ENCODE results near the gene AIPL1.

Gene AIPL1

DNA sequence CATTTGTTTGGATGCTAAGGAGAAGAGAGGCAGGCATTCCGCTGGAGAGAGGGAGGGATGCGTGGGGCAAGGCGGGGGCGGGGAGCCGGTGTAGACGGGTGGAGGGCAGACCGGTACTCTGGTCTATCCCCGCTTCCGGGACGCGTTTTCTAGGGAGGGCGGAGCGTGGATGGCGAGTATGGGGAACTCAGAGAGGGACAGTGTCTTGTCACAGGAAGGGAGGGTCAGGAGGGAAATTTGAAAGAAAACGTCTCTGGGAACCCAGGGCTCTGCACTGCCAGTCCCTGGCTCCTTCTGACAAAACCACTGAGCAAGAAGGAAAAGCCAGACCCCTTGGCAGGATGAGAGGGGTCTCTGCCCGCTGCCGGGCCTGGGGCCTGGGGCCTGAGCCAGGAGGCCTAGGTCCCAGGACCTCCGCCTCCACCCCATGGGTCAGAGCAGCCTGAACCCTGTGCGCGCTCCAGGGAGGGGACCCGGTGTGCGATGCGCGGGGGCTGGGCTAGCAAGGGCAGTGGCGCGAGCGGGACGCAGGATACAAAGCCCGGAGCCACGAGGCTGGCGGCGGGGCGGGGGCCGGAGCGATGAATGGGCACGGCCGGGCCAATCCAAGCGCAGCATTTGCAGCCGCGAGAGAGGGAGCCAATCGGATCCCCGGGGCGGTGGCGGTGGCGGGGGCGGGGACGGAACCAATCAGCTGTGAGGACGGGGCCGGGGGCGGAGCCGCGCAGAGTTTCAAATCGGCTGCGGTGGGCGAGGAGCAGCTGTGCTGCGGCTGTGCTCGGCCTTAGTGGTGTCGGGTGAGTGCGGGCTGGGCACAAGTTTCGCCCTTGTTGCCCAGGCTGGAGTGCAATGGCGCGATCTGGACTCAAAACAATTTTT, 9.0 kb upstream of the AIPL1 start, which contains the start of gene PIMREG:
Gene PIMREG (plus strand): TSS at position 764 of the 879 bp plus-strand sequence. CDS start 656 bp downstream, outside the sequence.
- TF ChIP-seq TAF1 (IDR thresholded peaks at IDR 0.05; ENCODE audit: borderline replicate concordance, insufficient read depth, low read length): peak; percentile 85; the same call in 1 of the 2 replicates
- peak; percentile 86 for TF ChIP-seq POLR2AphosphoS5 (IDR thresholded peaks at IDR 0.05; ENCODE audit: low read depth, low read length)
- peak; percentile 86; the same call in 1 of the 2 replicates for TF ChIP-seq SIN3A (IDR thresholded peaks at IDR 0.05; ENCODE audit: borderline replicate concordance, insufficient read depth, low read length)
- TF ChIP-seq FOXP2 (optimal IDR thresholded peaks at IDR 0.05; ENCODE audit: borderline replicate concordance, extremely low read depth, extremely low read length, insufficient read depth): peak; percentile 89
- TF ChIP-seq, protein P1, sequence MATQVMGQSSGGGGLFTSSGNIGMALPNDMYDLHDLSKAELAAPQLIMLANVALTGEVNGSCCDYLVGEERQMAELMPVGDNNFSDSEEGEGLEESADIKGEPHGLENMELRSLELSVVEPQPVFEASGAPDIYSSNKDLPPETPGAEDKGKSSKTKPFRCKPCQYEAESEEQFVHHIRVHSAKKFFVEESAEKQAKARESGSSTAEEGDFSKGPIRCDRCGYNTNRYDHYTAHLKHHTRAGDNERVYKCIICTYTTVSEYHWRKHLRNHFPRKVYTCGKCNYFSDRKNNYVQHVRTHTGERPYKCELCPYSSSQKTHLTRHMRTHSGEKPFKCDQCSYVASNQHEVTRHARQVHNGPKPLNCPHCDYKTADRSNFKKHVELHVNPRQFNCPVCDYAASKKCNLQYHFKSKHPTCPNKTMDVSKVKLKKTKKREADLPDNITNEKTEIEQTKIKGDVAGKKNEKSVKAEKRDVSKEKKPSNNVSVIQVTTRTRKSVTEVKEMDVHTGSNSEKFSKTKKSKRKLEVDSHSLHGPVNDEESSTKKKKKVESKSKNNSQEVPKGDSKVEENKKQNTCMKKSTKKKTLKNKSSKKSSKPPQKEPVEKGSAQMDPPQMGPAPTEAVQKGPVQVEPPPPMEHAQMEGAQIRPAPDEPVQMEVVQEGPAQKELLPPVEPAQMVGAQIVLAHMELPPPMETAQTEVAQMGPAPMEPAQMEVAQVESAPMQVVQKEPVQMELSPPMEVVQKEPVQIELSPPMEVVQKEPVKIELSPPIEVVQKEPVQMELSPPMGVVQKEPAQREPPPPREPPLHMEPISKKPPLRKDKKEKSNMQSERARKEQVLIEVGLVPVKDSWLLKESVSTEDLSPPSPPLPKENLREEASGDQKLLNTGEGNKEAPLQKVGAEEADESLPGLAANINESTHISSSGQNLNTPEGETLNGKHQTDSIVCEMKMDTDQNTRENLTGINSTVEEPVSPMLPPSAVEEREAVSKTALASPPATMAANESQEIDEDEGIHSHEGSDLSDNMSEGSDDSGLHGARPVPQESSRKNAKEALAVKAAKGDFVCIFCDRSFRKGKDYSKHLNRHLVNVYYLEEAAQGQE (IDR thresholded peaks at IDR 0.05; ENCODE audit: insufficient read depth in 1 of 2, low read depth in 2 of 2, low read length in 2 of 2): 0 out of 4 replicates have a peak, but pooled peaks of 1 of the 2 experiments have one; percentile 24

GRCh38 chr17:6442775-6443174, 7.9 kb upstream of the AIPL1 start:
- no peak for TF ChIP-seq FOXP2 (optimal IDR thresholded peaks at IDR 0.05; ENCODE audit: borderline replicate concordance, extremely low read depth, extremely low read length, insufficient read depth)
- TF ChIP-seq TAF1 (IDR thresholded peaks at IDR 0.05; ENCODE audit: borderline replicate concordance, insufficient read depth, low read length): no peak
- TF ChIP-seq POLR2AphosphoS5 (IDR thresholded peaks at IDR 0.05; ENCODE audit: low read depth, low read length): no peak
- no peak for TF ChIP-seq SIN3A (IDR thresholded peaks at IDR 0.05; ENCODE audit: borderline replicate concordance, insufficient read depth, low read length)
- TF ChIP-seq, protein P1 (IDR thresholded peaks at IDR 0.05; ENCODE audit: insufficient read depth in 1 of 2, low read depth in 2 of 2, low read length in 2 of 2): no peak

DNA sequence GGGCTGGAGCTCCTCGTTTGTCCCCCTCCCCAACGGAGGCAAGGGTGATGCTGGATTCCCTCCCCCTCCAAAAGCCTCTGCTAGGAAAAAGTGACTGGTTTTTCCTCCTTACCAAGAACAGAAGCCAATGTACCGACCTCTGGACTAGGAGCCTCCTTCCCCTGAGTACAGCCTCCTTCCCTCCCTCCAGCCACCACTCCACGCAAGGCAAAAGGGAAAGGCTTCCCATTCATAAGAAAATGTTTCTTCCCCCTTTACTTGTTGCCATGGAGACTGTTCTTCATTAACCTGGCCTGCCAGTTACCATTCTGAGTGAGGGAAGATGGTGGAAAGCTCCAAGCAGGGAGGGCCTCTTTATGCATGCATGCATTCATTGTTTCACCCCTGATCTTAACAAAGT, 5.0 kb upstream of the AIPL1 start:
- TF ChIP-seq FOXP2 (optimal IDR thresholded peaks at IDR 0.05; ENCODE audit: borderline replicate concordance, extremely low read depth, extremely low read length, insufficient read depth): no peak
- TF ChIP-seq SIN3A (IDR thresholded peaks at IDR 0.05; ENCODE audit: borderline replicate concordance, insufficient read depth, low read length): no peak
- TF ChIP-seq TAF1 (IDR thresholded peaks at IDR 0.05; ENCODE audit: borderline replicate concordance, insufficient read depth, low read length): no peak
- TF ChIP-seq, protein P1 (IDR thresholded peaks at IDR 0.05; ENCODE audit: insufficient read depth in 1 of 2, low read depth in 2 of 2, low read length in 2 of 2): no peak

- no peak for TF ChIP-seq TAF1 (IDR thresholded peaks at IDR 0.05; ENCODE audit: borderline replicate concordance, insufficient read depth, low read length)
- TF ChIP-seq, protein P1 (IDR thresholded peaks at IDR 0.05; ENCODE audit: insufficient read depth in 1 of 2, low read depth in 2 of 2, low read length in 2 of 2): no peak
- no peak for TF ChIP-seq FOXP2 (optimal IDR thresholded peaks at IDR 0.05; ENCODE audit: borderline replicate concordance, extremely low read depth, extremely low read length, insufficient read depth)
- no peak for TF ChIP-seq SIN3A (IDR thresholded peaks at IDR 0.05; ENCODE audit: borderline replicate concordance, insufficient read depth, low read length)
- TF ChIP-seq POLR2AphosphoS5 (IDR thresholded peaks at IDR 0.05; ENCODE audit: low read depth, low read length): no peak
These were observed 3.0 kb upstream of the AIPL1 start for GRCh38 chr17:6437956-6438355.
